HL-60 (cell line): ENCODE measurements around the gene UBR4.

ENCODE experiments used
- DNase-seq, 2 experiments: peaks; one replicate each; pipeline ENCODE4 v3.0.0-alpha.2; 2010 to 2020; ENCODE audit warnings: low read depth in 1 of 2, low spot score in 1 of 2
- H3K27ac ChIP-seq: fragments of 250-450 bp; sonication (Bioruptor Pico); replicated peaks from 2 replicates; pipeline ENCODE4 v1.5.1; 2020; ENCODE audit warnings: mild to moderate bottlenecking, moderate library complexity
- H3K27me3 ChIP-seq: fragments of 250-450 bp; sonication (Bioruptor Pico); 2 replicates; pipeline ENCODE4 v1.5.1; 2021; ENCODE audit warnings: mild to moderate bottlenecking, moderate library complexity; ENCODE audit not compliant: insufficient read depth, poor library complexity, severe bottlenecking
- H3K4me3 ChIP-seq: replicated peaks from 2 replicates; pipeline ENCODE4 v1.5.1; 2011; ENCODE audit warnings: mild to moderate bottlenecking, control low read depth, low read length; ENCODE audit not compliant: insufficient read depth
- CTCF ChIP-seq: IDR thresholded peaks from one replicate; pipeline ENCODE4 v1.5.1; 2011; ENCODE audit warnings: low read length, control low read depth, inconsistent platforms; ENCODE audit not compliant: insufficient read depth
- GABPA ChIP-seq: IDR thresholded peaks from 2 replicates; pipeline ENCODE4 v1.6.1; 2012; ENCODE audit warnings: low read depth
- POLR2AphosphoS5 ChIP-seq: IDR thresholded peaks from 2 replicates; pipeline ENCODE4 v1.6.1; 2012; ENCODE audit warnings: low read depth
- REST ChIP-seq: IDR thresholded peaks from 2 replicates; pipeline ENCODE4 v1.6.1; 2012; ENCODE audit warnings: low read depth; ENCODE audit not compliant: insufficient replicate concordance
- SPI1 ChIP-seq: IDR thresholded peaks from 2 replicates; pipeline ENCODE4 v1.6.1; 2012; ENCODE audit warnings: low read depth, mild to moderate bottlenecking, borderline replicate concordance

UBR4 gene

GRCh38 chr1:19210772-19211549 is 895 bp upstream of the UBR4 start:
- DNase-seq: peak in 1 of 2 experiments; percentile 43
- TF ChIP-seq SPI1 (peak; percentile 74; the same call in 1 of the 2 replicates), POLR2AphosphoS5 (no peak), REST (no peak), GABPA (no peak), CTCF (no peak)
- peak overlapping the region; percentile 66 for H3K4me3 ChIP-seq
- H3K27me3 ChIP-seq: no peaks in the 10 kb centered on the region
- peak overlapping the region; percentile 97 for H3K27ac ChIP-seq

GRCh38 chr1:19209439-19209989 is 552 bp downstream of the UBR4 start:
- Histone ChIP-seq H3K4me3 (peak overlapping the region; percentile 66), H3K27ac (peak overlapping the region; percentile 97), H3K27me3 (no peaks in the 10 kb centered on the region)
- DNase-seq: peak; percentile 40 to 42
- TF ChIP-seq REST (no peak), POLR2AphosphoS5 (no peak), SPI1 (no peak), GABPA (no peak), CTCF (no peak)

GRCh38 chr1:19208710-19209438 is 1.2 kb downstream of the UBR4 start:
- TF ChIP-seq SPI1: no peak
- no peak for TF ChIP-seq CTCF
- TF ChIP-seq REST: no peak
- TF ChIP-seq GABPA: no peak
- no peak for TF ChIP-seq POLR2AphosphoS5
- H3K4me3 ChIP-seq: peak overlapping the region; percentile 66
- H3K27me3 ChIP-seq: no peaks in the 10 kb centered on the region
- H3K27ac ChIP-seq: peak overlapping the region; percentile 97
- DNase-seq: no peak
